ENCODE data around the gene MISP.
"Not testable (repeated sequence)": the region's sequence is repeated elsewhere in the genome, so short reads cannot be mapped to it uniquely, and the experiment has no call there.

Gene MISP

DNA sequence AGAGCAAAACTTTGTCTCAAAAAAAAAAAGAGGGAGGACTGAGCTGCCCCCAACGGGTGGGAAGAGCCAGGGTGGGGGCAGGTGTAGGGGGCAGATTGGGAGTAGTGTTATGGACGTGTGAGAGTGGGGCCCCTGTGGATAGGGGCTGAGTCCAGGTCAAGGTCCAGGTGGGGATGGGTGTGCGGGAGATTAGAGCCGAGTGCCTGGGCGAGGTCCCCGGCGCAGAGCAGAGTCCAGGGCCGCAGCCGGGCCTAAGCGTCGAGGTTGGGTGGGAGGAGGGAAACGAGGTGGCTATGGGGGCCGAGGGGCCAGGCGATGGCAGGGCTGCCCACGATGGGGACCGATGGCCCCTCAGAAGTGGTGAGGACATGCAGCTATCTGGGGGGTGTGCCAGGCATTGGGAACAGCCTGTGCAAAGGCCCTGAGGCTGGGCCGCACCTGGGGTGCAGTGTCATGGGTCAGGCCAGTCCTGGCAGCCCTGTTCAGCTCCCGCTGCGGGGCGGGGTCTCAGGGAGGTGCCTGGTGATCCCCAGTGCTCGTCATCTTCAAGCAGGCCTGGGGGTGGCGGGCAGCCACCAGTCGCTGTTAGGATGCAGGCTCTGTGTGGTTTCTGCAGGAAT is 12.3 kb upstream of the MISP start:
- Histone ChIP-seq H3K4me1 (ENCODE audit: insufficient read depth, low read length) (no peaks in the 10 kb centered on the region), H3K4me3 (ENCODE audit: low read depth in 1 of 2, low read length in 2 of 2) (no peak overlapping the region), H3K9me3 (ENCODE audit: insufficient read depth, low read length, severe bottlenecking) (no peaks in the 10 kb centered on the region), H3K27ac (ENCODE audit: low read length) (no peak overlapping the region), H2AFZ (ENCODE audit: low read depth, low read length) (no peak overlapping the region), H3K4me2 (ENCODE audit: insufficient read depth, low read length) (no peak overlapping the region), H3K36me3 (ENCODE audit: insufficient read depth, low read length) (no peaks in the 10 kb centered on the region), H3K27me3 (ENCODE audit: insufficient read depth, low read length, poor library complexity) (no peaks in the 10 kb centered on the region), H4K20me1 (ENCODE audit: insufficient read depth, low read length) (no peaks in the 10 kb centered on the region), H3K9ac (ENCODE audit: low read depth, low read length) (no peak overlapping the region), H3K79me2 (ENCODE audit: insufficient read depth, low read length) (no peaks in the 10 kb centered on the region)
- no peak for ATAC-seq (ENCODE audit: insufficient read depth, low read depth)
- DNase-seq: no peak
- TF ChIP-seq, protein P1, sequence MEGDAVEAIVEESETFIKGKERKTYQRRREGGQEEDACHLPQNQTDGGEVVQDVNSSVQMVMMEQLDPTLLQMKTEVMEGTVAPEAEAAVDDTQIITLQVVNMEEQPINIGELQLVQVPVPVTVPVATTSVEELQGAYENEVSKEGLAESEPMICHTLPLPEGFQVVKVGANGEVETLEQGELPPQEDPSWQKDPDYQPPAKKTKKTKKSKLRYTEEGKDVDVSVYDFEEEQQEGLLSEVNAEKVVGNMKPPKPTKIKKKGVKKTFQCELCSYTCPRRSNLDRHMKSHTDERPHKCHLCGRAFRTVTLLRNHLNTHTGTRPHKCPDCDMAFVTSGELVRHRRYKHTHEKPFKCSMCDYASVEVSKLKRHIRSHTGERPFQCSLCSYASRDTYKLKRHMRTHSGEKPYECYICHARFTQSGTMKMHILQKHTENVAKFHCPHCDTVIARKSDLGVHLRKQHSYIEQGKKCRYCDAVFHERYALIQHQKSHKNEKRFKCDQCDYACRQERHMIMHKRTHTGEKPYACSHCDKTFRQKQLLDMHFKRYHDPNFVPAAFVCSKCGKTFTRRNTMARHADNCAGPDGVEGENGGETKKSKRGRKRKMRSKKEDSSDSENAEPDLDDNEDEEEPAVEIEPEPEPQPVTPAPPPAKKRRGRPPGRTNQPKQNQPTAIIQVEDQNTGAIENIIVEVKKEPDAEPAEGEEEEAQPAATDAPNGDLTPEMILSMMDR (IDR thresholded peaks at IDR 0.05; ENCODE audit: borderline replicate concordance, extremely low read depth, low read length, poor library complexity, severe bottlenecking): no peak
- no peak for TF ChIP-seq EZH2 (IDR thresholded peaks at IDR 0.05; ENCODE audit: borderline replicate concordance, low read depth, low read length, severe bottlenecking)

DNA sequence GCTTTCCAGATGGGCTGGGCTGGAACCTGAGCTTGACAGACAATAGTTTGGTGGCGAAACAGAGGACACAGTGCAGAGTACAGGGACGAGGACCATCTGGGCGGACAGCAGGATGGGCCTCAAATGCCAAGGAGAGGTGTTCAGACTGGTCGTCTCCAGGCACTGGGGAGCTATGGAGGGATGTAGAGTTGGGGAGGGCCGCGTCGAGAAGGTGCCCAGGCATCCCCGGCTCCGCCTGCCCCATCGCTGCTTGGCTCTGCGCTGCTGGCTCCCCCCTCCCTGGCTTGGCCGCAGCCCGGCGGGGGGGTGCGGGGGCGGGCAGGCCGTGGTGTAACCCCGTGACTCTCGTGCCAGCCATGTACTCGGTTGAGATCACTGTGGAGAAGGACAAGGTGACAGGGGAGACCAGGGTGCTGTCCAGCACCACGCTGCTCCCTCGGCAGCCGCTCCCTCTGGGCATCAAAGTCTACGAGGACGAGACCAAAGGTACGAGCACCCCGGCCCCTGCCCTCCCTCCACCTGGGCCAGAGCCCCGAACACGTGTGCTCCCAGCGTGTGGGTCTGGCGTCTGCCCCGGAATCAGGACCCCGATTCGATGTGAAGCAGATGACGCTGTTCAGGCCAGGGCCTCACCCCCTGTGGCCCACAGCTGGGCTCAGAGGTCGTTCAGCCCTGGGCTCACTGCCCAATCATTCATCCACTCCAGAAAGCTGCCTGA is 10.8 kb upstream of the MISP start:
- Histone ChIP-seq H3K27ac (ENCODE audit: low read length) (no peak overlapping the region), H3K4me1 (ENCODE audit: insufficient read depth, low read length) (no peaks in the 10 kb centered on the region), H3K4me2 (ENCODE audit: insufficient read depth, low read length) (no peak overlapping the region), H3K36me3 (ENCODE audit: insufficient read depth, low read length) (no peaks in the 10 kb centered on the region), H3K4me3 (ENCODE audit: low read depth in 1 of 2, low read length in 2 of 2) (no peak overlapping the region), H3K79me2 (ENCODE audit: insufficient read depth, low read length) (no peaks in the 10 kb centered on the region), H3K27me3 (ENCODE audit: insufficient read depth, low read length, poor library complexity) (no peaks in the 10 kb centered on the region), H3K9ac (ENCODE audit: low read depth, low read length) (no peak overlapping the region), H2AFZ (ENCODE audit: low read depth, low read length) (no peak overlapping the region), H3K9me3 (ENCODE audit: insufficient read depth, low read length, severe bottlenecking) (no peaks in the 10 kb centered on the region), H4K20me1 (ENCODE audit: insufficient read depth, low read length) (no peaks in the 10 kb centered on the region)
- ATAC-seq (ENCODE audit: insufficient read depth, low read depth): no peak
- TF ChIP-seq, protein P1 (IDR thresholded peaks at IDR 0.05; ENCODE audit: borderline replicate concordance, extremely low read depth, low read length, poor library complexity, severe bottlenecking): no peak
- TF ChIP-seq EZH2 (IDR thresholded peaks at IDR 0.05; ENCODE audit: borderline replicate concordance, low read depth, low read length, severe bottlenecking): no peak
- DNase-seq: no peak

DNA sequence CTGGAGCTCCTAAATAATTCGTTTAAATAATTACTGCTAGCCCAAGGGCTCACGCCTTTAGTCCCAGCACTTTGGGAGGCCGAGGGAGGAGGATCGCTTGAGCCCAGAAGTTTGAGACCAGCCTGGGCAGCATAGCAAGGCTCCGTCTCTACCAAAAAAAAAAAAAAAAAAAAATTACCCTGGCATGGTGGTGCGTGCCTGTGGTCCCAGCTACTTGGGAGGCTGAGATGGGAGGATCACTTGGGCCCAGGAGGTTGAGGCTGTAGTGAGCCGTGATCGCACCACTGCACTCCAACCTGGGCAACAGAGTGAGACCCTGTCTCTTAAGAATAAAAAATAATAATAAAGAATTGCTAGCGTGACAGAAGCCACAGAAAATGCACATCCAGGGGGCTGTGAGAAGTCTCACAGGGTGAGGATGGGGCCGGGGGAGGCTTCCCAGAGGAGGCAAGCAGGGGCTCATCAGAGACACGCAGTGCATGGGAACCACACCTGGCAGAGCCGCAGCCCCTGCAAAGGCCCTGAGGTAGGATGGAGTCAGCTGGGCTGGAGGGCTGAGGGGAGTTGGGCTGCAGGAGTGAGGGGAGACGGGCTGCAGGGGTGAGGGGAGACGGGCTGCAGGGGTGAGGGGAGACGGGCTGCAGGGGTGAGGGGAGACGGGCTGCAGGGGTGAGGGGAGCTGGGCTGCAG is 10.0 kb upstream of the MISP start:
- H3K27ac ChIP-seq (ENCODE audit: low read length): not testable (repeated sequence)

DNA sequence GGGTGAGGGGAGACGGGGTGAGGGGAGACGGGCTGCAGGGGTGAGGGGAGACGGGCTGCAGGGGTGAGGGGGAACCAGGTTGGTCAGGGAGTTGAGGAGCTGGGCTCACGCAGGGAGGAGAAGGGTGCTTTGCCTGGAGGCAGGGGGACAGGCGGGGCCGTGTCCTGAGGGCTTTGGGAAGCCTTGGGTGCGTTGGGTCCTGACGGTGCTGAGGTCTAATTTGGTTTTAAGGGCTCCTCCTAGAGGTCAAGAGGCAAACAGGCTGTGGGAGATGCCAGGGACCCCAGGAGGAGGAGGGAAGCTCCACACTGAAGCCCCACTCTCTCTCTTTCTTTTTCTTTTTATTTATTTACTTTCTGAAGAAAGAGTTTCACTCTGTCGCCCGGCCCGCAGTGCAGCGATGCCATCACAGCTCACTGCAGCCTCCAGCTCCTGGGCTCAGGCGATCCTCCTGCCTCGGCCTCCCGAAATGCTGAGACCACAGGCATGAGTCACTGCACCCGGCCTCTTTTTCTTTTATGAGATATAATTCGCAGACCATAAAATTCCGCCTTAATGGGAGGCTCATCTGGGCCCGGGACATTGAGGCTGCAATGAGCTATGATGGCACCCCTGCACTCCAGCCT is 9.3 kb upstream of the MISP start:
- Histone ChIP-seq H3K9ac (ENCODE audit: low read depth, low read length) (no peak overlapping the region), H3K79me2 (ENCODE audit: insufficient read depth, low read length) (no peaks in the 10 kb centered on the region), H2AFZ (ENCODE audit: low read depth, low read length) (no peak overlapping the region), H3K27me3 (ENCODE audit: insufficient read depth, low read length, poor library complexity) (no peaks in the 10 kb centered on the region), H4K20me1 (ENCODE audit: insufficient read depth, low read length) (no peaks in the 10 kb centered on the region), H3K27ac (ENCODE audit: low read length) (no peak overlapping the region), H3K36me3 (ENCODE audit: insufficient read depth, low read length) (no peaks in the 10 kb centered on the region), H3K9me3 (ENCODE audit: insufficient read depth, low read length, severe bottlenecking) (no peaks in the 10 kb centered on the region), H3K4me1 (ENCODE audit: insufficient read depth, low read length) (no peaks in the 10 kb centered on the region), H3K4me2 (ENCODE audit: insufficient read depth, low read length) (no peak overlapping the region), H3K4me3 (ENCODE audit: low read depth in 1 of 2, low read length in 2 of 2) (no peak overlapping the region)
- ATAC-seq (ENCODE audit: insufficient read depth, low read depth) (peak; percentile 65), DNase-seq (peak; percentile 39)
- TF ChIP-seq, protein P1 (IDR thresholded peaks at IDR 0.05; ENCODE audit: borderline replicate concordance, extremely low read depth, low read length, poor library complexity, severe bottlenecking): peak; percentile 64
- no peak for TF ChIP-seq EZH2 (IDR thresholded peaks at IDR 0.05; ENCODE audit: borderline replicate concordance, low read depth, low read length, severe bottlenecking)

More for the DNA sequence above, 10.0 kb upstream of the MISP start:
- not testable (repeated sequence) for H3K9me3 ChIP-seq (ENCODE audit: insufficient read depth, low read length, severe bottlenecking); H4K20me1 ChIP-seq (ENCODE audit: insufficient read depth, low read length); H3K36me3 ChIP-seq (ENCODE audit: insufficient read depth, low read length); H3K79me2 ChIP-seq (ENCODE audit: insufficient read depth, low read length); ATAC-seq (ENCODE audit: insufficient read depth, low read depth); H3K4me1 ChIP-seq (ENCODE audit: insufficient read depth, low read length); H2AFZ ChIP-seq (ENCODE audit: low read depth, low read length); H3K4me2 ChIP-seq (ENCODE audit: insufficient read depth, low read length); DNase-seq; H3K27me3 ChIP-seq (ENCODE audit: insufficient read depth, low read length, poor library complexity); H3K9ac ChIP-seq (ENCODE audit: low read depth, low read length); H3K4me3 ChIP-seq (ENCODE audit: low read depth in 1 of 2, low read length in 2 of 2)

All from DND-41 (cell line).